ENCODE data around the gene RPS17. TPM values are rescaled to one million over a fixed set of nuclear protein-coding genes. Genes with fewer than 3 reads are reported as not detected.

The RPS17 gene
- total RNA-seq, 1 donor from 2014 or later, result 1,176 TPM

DNA sequence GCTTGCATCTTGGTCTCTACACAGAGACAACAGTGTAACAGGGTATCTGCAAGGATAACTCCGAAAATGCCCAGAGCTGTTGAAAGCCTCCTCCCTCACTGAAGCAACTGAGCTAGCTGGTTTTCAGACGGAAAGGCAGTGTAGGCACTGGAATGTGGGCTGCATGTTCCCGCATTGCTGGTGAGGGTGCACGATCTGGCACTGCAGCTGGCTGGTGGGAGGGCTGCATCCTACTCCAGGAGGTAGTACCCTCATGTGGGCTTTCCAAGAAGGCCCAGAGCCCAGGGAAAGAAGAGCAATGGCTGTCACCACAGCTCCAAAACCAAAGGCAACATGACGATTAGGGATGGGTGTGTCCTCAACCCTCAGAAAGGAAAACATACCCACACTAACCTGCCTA lies 28.7 kb upstream of the RPS17 start:
- no peak for ATAC-seq

DNA sequence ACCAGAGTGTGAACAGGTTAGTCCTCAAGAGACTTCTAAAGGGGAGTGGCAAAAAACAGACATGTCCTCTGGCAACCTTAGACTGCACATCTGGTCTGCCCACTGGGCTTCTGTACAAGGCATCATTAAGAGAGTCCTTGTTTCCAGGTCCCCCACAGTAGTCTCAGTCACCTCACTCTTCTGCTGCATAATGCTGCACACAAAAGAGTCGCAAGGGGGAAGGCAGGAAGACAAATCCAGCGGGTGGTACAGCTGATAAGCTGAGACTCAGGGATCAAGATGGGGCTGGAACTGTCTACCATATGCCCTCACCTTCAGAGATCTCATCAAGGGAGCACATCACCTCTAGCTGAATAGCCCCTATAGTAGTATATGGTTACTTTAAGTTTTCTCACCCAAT lies 27.4 kb upstream of the RPS17 start:
- TF ChIP-seq, protein P1, sequence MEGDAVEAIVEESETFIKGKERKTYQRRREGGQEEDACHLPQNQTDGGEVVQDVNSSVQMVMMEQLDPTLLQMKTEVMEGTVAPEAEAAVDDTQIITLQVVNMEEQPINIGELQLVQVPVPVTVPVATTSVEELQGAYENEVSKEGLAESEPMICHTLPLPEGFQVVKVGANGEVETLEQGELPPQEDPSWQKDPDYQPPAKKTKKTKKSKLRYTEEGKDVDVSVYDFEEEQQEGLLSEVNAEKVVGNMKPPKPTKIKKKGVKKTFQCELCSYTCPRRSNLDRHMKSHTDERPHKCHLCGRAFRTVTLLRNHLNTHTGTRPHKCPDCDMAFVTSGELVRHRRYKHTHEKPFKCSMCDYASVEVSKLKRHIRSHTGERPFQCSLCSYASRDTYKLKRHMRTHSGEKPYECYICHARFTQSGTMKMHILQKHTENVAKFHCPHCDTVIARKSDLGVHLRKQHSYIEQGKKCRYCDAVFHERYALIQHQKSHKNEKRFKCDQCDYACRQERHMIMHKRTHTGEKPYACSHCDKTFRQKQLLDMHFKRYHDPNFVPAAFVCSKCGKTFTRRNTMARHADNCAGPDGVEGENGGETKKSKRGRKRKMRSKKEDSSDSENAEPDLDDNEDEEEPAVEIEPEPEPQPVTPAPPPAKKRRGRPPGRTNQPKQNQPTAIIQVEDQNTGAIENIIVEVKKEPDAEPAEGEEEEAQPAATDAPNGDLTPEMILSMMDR (IDR thresholded peaks at IDR 0.05), result no peak
- H3K4me1 ChIP-seq, result no peaks in the 10 kb centered on the region
- no peak overlapping the region for H3K27ac ChIP-seq
- DNase-seq (no peak), ATAC-seq (no peak)
- no peaks in the 10 kb centered on the region for H3K27me3 ChIP-seq
- H3K4me3 ChIP-seq, result no peak overlapping the region
- no peaks in the 10 kb centered on the region for H3K9me3 ChIP-seq
- intact Hi-C loops (cut with DNase I), result no loop called here
- H3K36me3 ChIP-seq, result no peaks in the 10 kb centered on the region

More for the DNA sequence above, 28.7 kb upstream of the RPS17 start:
- intact Hi-C loops (cut with DNase I), result no loop called here
- H3K9me3 ChIP-seq, result no peaks in the 10 kb centered on the region
- H3K27me3 ChIP-seq, result no peaks in the 10 kb centered on the region
- H3K4me3 ChIP-seq, result no peak overlapping the region
- H3K27ac ChIP-seq, result no peak overlapping the region
- no peak for DNase-seq
- TF ChIP-seq, protein P1 (IDR thresholded peaks at IDR 0.05), result no peak
- H3K4me1 ChIP-seq, result no peaks in the 10 kb centered on the region
- H3K36me3 ChIP-seq, result no peaks in the 10 kb centered on the region

DNA sequence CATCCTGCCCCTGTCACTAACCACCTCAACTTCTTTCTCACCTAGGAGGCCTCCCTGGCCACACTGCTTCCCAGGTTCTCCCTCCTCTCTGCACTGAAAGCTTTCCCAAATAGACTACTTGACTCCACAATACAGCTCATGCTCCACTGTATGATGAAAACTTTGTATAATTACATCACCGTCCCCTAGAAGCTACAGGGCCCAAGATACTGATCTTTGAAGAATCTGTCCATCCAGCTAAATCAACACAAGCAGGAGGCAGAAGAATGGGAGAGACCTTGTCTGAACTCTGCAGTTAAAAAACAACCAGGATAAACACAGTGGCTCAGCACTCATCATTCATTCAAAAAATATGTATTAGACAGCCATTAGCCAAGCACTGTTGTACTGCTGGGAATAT lies 26.4 kb upstream of the RPS17 start:
- TF ChIP-seq, protein P1 (IDR thresholded peaks at IDR 0.05), result no peak
- DNase-seq (no peak), ATAC-seq (no peak)
- Histone ChIP-seq H3K9me3 (no peaks in the 10 kb centered on the region), H3K27ac (no peak overlapping the region), H3K4me1 (no peaks in the 10 kb centered on the region), H3K4me3 (no peak overlapping the region), H3K27me3 (no peaks in the 10 kb centered on the region), H3K36me3 (no peaks in the 10 kb centered on the region)
- intact Hi-C loops (cut with DNase I), result no loop called here

DNA sequence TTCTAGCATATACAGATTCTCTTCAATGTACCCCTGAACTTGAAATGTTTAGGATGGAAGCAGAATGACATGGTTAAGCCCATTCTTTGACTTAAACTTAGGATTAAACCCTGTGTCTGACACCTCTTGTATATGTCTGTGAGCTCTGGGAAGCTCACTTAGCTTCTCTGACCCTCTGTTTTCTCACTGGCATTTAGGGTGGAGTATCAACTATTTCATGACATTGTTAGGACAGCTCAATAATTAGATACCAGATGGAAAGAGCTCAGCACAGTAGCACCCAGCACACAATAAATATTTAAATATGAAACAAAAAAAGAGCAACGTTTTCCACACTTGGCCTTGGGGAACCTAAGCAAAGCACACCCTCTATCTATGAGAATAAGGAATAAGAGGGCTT lies 18.2 kb upstream of the RPS17 start:
- Histone ChIP-seq H3K27ac (no peak overlapping the region), H3K9me3 (no peaks in the 10 kb centered on the region), H3K4me3 (no peak overlapping the region), H3K4me1 (no peaks in the 10 kb centered on the region), H3K36me3 (no peaks in the 10 kb centered on the region), H3K27me3 (no peaks in the 10 kb centered on the region)
- TF ChIP-seq, protein P1 (IDR thresholded peaks at IDR 0.05), result no peak
- intact Hi-C loops (cut with DNase I), result no loop called here
- no peak for ATAC-seq
- no peak for DNase-seq

DNA sequence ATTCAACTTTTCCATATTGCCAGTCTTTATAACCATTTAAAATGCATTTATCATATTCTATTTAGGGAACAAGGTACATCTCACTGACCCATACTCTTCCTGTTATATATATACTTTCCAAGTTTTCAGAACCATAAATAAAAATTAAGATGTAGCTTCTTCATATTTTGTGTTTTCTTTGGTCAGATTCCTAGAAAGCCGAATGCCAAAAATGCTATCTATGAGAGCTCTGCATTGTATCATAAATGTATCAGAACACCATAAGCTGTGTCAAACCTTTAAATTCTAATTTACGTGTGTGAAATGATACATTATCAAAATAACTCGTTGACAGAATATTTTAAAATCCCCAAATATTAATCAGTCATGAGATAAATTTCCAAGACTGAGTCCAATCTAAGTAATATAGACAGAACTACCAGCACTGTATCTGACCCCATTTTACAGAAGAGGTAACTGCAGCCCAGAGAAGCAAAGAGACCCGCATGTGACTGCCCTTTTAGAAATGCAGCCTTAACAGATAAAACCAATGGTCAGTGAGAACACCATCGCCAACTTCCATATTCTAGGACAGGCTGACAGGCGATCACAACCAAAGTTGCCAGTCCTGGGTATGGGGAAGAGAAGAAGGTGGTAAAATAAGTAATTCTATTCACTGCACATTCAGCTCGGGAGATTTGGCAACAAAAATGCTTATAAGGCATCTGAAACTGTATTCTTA lies 16.2 kb upstream of the RPS17 start:
- Histone ChIP-seq H3K27ac (no peak overlapping the region), H3K9me3 (no peaks in the 10 kb centered on the region), H3K4me1 (no peaks in the 10 kb centered on the region), H3K27me3 (no peaks in the 10 kb centered on the region), H3K4me3 (no peak overlapping the region), H3K36me3 (no peaks in the 10 kb centered on the region)
- TF ChIP-seq, protein P1 (IDR thresholded peaks at IDR 0.05), result no peak
- no peak for DNase-seq
- ATAC-seq, result no peak
- intact Hi-C loops (cut with DNase I), result no loop called here

DNA sequence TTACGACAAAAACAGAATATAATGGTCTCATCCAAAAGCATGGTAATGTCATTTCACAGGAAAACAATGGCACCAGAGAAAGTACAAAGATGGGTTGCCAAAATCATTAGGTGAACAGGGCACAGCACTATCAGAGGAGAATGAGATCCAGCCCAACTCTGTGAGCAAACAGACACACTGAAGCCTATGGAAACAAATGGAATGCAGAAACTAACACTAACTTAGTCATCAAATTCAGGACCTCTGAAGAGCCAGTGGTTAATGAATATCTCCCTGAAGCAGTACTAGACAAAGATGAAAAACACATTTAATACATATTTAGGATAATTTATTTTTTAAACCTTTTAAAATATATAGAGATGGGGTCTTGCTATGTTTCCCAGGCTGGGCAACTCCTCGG lies 14.6 kb upstream of the RPS17 start:
- ATAC-seq, result no peak
- intact Hi-C loops (cut with DNase I), result no loop called here
- H3K9me3 ChIP-seq, result no peaks in the 10 kb centered on the region
- H3K27me3 ChIP-seq, result no peaks in the 10 kb centered on the region
- H3K27ac ChIP-seq, result no peak overlapping the region
- no peaks in the 10 kb centered on the region for H3K36me3 ChIP-seq
- H3K4me3 ChIP-seq, result no peak overlapping the region
- TF ChIP-seq, protein P1 (IDR thresholded peaks at IDR 0.05), result no peak
- DNase-seq, result no peak
- H3K4me1 ChIP-seq, result no peaks in the 10 kb centered on the region

All from upper lobe of right lung (tissue), 1 donor.